Right lobe of liver (tissue), 4 donors: ENCODE data around the gene RIMBP2.

ENCODE experiments used
- POLR2A ChIP-seq: fragments of 450-650 bp; IDR thresholded peaks from one replicate; pipeline ENCODE4 v1.6.1; 2017; ENCODE audit warnings: antibody characterized with exemption, mild to moderate bottlenecking
- TF ChIP-seq, protein P1 (sequence below), 4 donors: fragments of 200-600 bp in 3 of 4; fragments of 450-650 bp in 1 of 4; IDR thresholded peaks; one replicate each; pipeline versions ENCODE4 v1.5.1 to v1.8.0; 2016 to 2022; ENCODE audit warnings: antibody characterized with exemption in 4 of 4, mild to moderate bottlenecking in 2 of 4
- donor health status: DM: no; HTN: no; CAD: no.
- donor health status: DM: no; HTN: no; CAD: no.
- donor health status: DM: no; HTN: yes; CAD: no.

DNA sequence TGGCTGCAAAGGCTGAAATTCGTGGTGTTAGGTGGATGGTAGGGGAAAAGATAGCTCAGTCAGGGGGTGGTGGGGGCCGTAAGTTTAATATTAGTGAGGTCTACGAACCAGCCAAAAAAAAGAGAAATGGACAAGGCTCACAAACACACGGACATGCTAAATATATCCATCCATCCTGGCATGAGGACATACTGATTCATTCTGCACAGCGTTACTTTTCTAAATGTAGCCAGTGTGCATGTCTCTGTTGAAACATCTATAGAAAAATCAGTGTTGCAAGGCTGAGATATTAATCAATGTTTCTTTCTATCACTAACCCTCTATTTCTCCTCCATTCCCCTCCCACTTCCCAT, 227.8 kb downstream of the RIMBP2 start:
- TF ChIP-seq, protein P1, sequence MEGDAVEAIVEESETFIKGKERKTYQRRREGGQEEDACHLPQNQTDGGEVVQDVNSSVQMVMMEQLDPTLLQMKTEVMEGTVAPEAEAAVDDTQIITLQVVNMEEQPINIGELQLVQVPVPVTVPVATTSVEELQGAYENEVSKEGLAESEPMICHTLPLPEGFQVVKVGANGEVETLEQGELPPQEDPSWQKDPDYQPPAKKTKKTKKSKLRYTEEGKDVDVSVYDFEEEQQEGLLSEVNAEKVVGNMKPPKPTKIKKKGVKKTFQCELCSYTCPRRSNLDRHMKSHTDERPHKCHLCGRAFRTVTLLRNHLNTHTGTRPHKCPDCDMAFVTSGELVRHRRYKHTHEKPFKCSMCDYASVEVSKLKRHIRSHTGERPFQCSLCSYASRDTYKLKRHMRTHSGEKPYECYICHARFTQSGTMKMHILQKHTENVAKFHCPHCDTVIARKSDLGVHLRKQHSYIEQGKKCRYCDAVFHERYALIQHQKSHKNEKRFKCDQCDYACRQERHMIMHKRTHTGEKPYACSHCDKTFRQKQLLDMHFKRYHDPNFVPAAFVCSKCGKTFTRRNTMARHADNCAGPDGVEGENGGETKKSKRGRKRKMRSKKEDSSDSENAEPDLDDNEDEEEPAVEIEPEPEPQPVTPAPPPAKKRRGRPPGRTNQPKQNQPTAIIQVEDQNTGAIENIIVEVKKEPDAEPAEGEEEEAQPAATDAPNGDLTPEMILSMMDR (IDR thresholded peaks at IDR 0.05) = no peak
- TF ChIP-seq POLR2A = no peak
